Measurements from ENCODE around the gene CCDC27. TPM values are rescaled to one million over a fixed set of nuclear protein-coding genes. Genes with fewer than 3 reads are reported as not detected.

The CCDC27 gene
- total and polyA plus RNA-seq, 5 donors from 2014 or later, result not detected

DNA sequence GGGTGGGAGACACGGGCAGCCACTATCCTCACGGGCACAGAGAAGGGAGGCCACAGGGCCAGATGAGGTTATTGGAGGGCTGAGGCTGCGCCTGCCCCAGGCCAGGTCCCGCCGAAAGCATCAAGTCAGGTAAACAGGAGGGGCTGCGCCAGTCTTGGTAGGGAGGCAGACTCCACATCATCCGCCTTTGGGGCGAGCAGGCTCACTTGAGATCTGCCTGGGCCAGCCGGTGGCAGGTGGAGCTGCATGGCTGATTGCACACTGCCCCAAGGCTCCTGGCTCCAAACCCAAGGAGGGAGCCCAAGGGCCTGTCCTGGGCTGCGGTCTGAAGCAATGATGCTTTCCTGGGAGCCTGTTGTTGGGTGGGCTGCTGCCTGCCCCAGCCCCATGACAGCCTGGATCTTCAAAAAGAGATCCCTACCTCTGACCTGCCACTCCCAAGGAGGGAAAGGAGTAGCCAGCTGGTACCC, 24.9 kb downstream of the CCDC27 start:
- ATAC-seq (ENCODE audit: low read depth in 2 of 2), result no peak
- Histone ChIP-seq H3K36me3 (ENCODE audit: control insufficient read depth, insufficient read depth, low read length) (peaks cover 13% of the 10 kb centered on the region), H3K9me3 (ENCODE audit: control insufficient read depth in 2 of 2, low read length in 2 of 2) (no peaks in the 10 kb centered on the region), H3K27ac (ENCODE audit: insufficient read depth, low read length, poor library complexity, severe bottlenecking) (no peak overlapping the region), H3K4me3 (ENCODE audit: low read depth, low read length) (no peak overlapping the region), H3K4me1 (ENCODE audit: control insufficient read depth, insufficient read depth, low read length, poor library complexity, severe bottlenecking) (peaks cover 11% of the 10 kb centered on the region), H3K27me3 (ENCODE audit: control insufficient read depth, insufficient read depth, low read length) (no peaks in the 10 kb centered on the region)
- Mint-ChIP-seq H3K4me1 (peaks cover 0 to 9% (median 0%) of the 10 kb centered on the region in 4 donors), H3K27ac (no peak overlapping the region), H3K36me3 (peaks cover 22% of the 10 kb centered on the region), H3K4me3 (no peak overlapping the region), H3K27me3 (no peaks in the 10 kb centered on the region), H3K9me3 (no peaks in the 10 kb centered on the region)
- DNase-seq, result no peak

DNA sequence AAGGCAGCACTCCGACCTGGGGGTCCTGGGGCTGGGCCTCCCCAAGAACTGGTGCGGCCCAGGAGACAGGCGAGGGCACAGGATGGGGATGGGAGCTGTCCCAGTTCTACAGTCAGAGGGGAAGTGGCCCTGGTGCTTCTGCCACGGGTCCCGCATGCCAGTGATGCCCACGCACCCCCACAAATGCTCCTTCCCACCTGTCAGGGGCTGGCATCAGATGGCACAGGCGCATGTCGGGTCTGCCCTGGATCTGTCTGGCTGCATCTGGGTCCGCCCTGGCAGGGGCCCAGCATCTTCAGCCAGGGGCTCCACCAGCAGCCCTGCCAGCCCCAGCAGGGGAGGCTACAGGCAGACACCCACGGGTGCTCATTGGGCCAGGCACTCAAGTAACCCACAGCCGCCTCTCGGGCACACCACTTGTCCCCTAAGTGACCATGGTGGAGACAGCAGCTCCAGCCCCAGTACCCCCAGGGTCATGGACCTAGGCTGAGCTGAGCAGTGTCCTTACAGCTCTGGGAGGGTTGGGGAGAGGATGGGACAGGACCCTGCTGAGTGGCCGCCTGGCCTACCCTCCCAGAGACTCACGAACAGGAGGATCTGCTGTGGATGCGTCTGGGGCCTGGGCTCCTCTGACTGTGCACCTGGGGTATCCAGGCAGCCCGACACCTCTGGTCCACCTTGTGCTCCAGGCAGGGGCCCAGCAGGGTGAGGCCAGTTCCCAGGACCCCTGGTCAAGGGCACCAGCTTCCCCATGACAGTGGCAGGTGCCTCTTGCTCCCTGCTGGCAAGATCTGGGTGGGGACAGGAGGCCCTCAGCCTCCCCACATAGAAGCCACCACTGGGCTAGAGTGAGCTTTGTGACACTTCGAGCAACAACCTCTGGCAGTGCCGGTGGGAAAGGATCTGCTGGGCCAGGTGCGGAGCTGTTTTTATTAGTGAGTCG, 25.7 kb downstream of the CCDC27 start:
- peaks cover 7% of the 10 kb centered on the region for H3K4me1 ChIP-seq (ENCODE audit: control insufficient read depth, insufficient read depth, low read length, poor library complexity, severe bottlenecking)
- no peaks in the 10 kb centered on the region for H3K27me3 Mint-ChIP-seq
- H3K27ac Mint-ChIP-seq, result no peak overlapping the region
- H3K27me3 ChIP-seq (ENCODE audit: control insufficient read depth, insufficient read depth, low read length), result no peaks in the 10 kb centered on the region
- H3K9me3 Mint-ChIP-seq, result no peaks in the 10 kb centered on the region
- H3K36me3 Mint-ChIP-seq, result peaks cover 27% of the 10 kb centered on the region
- H3K4me3 Mint-ChIP-seq, result no peak overlapping the region
- peaks cover 21% of the 10 kb centered on the region for H3K36me3 ChIP-seq (ENCODE audit: control insufficient read depth, insufficient read depth, low read length)
- peaks cover 0 to 9% (median 0%) of the 10 kb centered on the region in 4 donors for H3K4me1 Mint-ChIP-seq
- H3K9me3 ChIP-seq (ENCODE audit: control insufficient read depth in 2 of 2, low read length in 2 of 2), result no peaks in the 10 kb centered on the region
- no peak overlapping the region for H3K27ac ChIP-seq (ENCODE audit: insufficient read depth, low read length, poor library complexity, severe bottlenecking)
- H3K4me3 ChIP-seq (ENCODE audit: low read depth, low read length), result no peak overlapping the region
- DNase-seq, result no peak
- no peak for ATAC-seq (ENCODE audit: low read depth in 2 of 2)

DNA sequence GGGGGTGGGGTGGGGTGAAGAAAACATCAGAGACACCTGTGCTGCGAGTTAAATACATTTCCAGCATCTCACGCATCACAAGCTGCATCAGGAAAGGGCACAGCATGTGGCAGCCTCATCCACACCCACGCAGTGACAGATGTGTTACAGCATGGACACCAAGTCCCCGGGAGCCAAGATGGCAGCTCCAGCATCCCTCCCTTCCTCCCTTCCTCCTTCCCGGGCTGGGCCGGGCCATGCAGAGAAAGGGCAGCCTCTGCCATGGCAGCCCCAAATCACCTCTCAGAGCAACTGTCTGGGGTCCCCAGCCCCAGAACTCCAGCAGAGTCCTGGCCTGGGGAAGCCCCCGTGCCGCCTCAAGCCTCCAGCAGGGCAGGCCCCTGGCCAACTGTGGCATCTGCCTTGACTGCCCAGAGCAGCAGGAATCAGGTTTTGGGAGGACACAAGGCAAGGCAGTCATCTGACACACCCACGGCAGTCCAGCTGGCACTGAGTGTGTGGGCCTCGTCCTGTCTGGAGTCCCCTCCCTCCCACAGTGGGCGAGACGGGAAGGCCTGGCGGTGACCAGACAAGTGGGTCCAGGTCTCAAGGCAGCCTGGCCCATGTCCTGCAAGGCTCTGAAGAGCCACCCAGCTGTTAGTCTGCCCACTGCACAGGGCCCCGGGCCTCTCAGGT, 26.5 kb downstream of the CCDC27 start:
- Mint-ChIP-seq H3K36me3 (peaks cover 27% of the 10 kb centered on the region), H3K27ac (no peak overlapping the region), H3K9me3 (no peaks in the 10 kb centered on the region), H3K4me3 (no peak overlapping the region), H3K27me3 (no peaks in the 10 kb centered on the region), H3K4me1 (peaks cover 0 to 5% (median 0%) of the 10 kb centered on the region in 4 donors)
- Histone ChIP-seq H3K4me1 (ENCODE audit: control insufficient read depth, insufficient read depth, low read length, poor library complexity, severe bottlenecking) (peaks cover 3% of the 10 kb centered on the region), H3K36me3 (ENCODE audit: control insufficient read depth, insufficient read depth, low read length) (peaks cover 26% of the 10 kb centered on the region), H3K27me3 (ENCODE audit: control insufficient read depth, insufficient read depth, low read length) (no peaks in the 10 kb centered on the region), H3K27ac (ENCODE audit: insufficient read depth, low read length, poor library complexity, severe bottlenecking) (no peak overlapping the region), H3K4me3 (ENCODE audit: low read depth, low read length) (no peak overlapping the region), H3K9me3 (ENCODE audit: control insufficient read depth in 2 of 2, low read length in 2 of 2) (no peaks in the 10 kb centered on the region)
- no peak for DNase-seq
- ATAC-seq (ENCODE audit: low read depth in 2 of 2), result no peak

DNA sequence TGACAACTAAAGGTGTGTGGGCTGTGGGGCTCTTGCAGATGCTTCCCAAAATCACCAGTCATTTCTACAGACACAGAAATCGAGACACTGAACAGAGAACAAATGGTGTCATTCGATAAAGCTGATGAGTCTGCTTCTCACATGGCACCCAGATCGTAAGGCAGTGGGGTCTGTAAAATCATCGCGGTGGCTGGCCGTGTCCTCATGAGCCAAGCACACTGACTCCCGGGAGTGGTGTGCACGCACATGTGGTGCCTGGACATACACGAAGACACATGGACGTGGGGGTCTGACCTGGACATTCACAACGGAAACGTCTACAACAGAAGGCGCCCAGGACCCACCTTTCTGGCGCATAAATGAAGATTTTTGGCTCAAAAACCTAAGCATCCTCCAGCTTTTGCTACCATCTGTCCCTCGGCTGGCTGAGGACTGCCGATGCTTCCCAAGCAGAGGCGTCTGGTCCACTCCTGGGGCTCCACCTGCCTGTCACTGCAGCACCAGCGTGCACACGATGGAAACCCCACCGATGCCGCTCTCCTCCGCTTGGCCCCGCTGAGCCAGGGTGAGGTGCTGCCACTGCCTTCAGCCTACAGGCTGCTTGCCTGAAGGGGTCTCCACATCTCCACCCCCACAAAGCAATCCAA, 27.1 kb downstream of the CCDC27 start:
- H3K27me3 Mint-ChIP-seq, result no peaks in the 10 kb centered on the region
- H3K9me3 ChIP-seq (ENCODE audit: control insufficient read depth in 2 of 2, low read length in 2 of 2), result no peaks in the 10 kb centered on the region
- peaks cover 32% of the 10 kb centered on the region for H3K36me3 ChIP-seq (ENCODE audit: control insufficient read depth, insufficient read depth, low read length)
- no peak overlapping the region for H3K4me3 ChIP-seq (ENCODE audit: low read depth, low read length)
- DNase-seq (no peak), ATAC-seq (ENCODE audit: low read depth in 2 of 2) (no peak)
- H3K27ac Mint-ChIP-seq, result no peak overlapping the region
- H3K4me1 Mint-ChIP-seq, result peaks cover 0 to 5% (median 0%) of the 10 kb centered on the region in 4 donors
- no peak overlapping the region for H3K27ac ChIP-seq (ENCODE audit: insufficient read depth, low read length, poor library complexity, severe bottlenecking)
- peaks cover 33% of the 10 kb centered on the region for H3K36me3 Mint-ChIP-seq
- H3K4me3 Mint-ChIP-seq, result no peak overlapping the region
- no peaks in the 10 kb centered on the region for H3K9me3 Mint-ChIP-seq
- peaks cover 3% of the 10 kb centered on the region for H3K4me1 ChIP-seq (ENCODE audit: control insufficient read depth, insufficient read depth, low read length, poor library complexity, severe bottlenecking)
- no peaks in the 10 kb centered on the region for H3K27me3 ChIP-seq (ENCODE audit: control insufficient read depth, insufficient read depth, low read length)

DNA sequence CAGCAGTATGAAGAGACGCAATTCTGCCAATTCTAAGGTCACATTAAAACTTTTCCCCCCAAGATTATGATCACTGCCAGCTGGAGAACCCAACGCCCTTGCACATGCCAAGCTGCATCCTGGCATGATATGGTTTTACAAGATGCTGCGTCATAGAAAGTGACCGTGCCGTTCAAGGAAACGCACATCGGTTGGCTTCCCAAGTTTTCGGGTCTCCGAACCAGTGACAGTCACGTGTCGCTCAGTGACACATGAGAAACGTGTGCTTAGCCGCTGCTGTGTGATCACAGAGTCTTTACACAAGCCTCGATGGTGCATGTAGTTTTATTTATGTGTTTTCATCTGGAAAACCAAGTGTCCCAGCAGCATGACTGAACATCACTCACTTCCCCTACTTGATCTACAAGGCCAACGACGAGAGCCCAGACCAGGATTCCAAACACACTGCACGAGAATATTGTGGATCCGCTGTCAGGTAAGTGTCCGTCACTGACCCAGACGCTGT, 27.7 kb downstream of the CCDC27 start:
- peaks cover 3% of the 10 kb centered on the region for H3K4me1 ChIP-seq (ENCODE audit: control insufficient read depth, insufficient read depth, low read length, poor library complexity, severe bottlenecking)
- peaks cover 35% of the 10 kb centered on the region for H3K36me3 Mint-ChIP-seq
- no peak overlapping the region for H3K4me3 Mint-ChIP-seq
- DNase-seq, result no peak
- H3K4me1 Mint-ChIP-seq, result peaks cover 0 to 5% (median 0%) of the 10 kb centered on the region in 4 donors
- no peak overlapping the region for H3K27ac ChIP-seq (ENCODE audit: insufficient read depth, low read length, poor library complexity, severe bottlenecking)
- H3K27me3 ChIP-seq (ENCODE audit: control insufficient read depth, insufficient read depth, low read length), result no peaks in the 10 kb centered on the region
- no peaks in the 10 kb centered on the region for H3K27me3 Mint-ChIP-seq
- no peak overlapping the region for H3K4me3 ChIP-seq (ENCODE audit: low read depth, low read length)
- no peak overlapping the region for H3K27ac Mint-ChIP-seq
- no peaks in the 10 kb centered on the region for H3K9me3 Mint-ChIP-seq
- H3K9me3 ChIP-seq (ENCODE audit: control insufficient read depth in 2 of 2, low read length in 2 of 2), result no peaks in the 10 kb centered on the region
- ATAC-seq (ENCODE audit: low read depth in 2 of 2), result no peak
- peaks cover 36% of the 10 kb centered on the region for H3K36me3 ChIP-seq (ENCODE audit: control insufficient read depth, insufficient read depth, low read length)

DNA sequence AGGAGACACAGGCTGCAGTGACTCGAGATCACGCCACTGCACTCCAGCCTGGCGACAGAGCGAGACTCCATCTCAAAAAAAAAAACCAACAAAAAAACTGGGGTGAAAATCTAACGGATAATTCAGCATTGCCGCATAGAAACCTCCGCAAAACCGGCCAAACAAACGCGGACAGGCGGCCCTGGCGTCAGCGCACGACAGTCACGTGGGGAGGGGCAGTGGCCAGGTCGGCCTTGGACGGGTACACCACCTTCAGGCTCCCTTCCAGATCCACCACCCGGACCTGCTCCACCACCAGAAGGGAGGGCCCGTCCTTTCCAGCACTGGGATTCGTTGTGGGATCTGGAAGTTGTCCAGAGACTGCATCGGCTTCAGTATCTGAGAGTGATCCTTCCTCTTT, 28.7 kb downstream of the CCDC27 start:
- H3K36me3 ChIP-seq (ENCODE audit: control insufficient read depth, insufficient read depth, low read length), result peaks cover 42% of the 10 kb centered on the region

DNA sequence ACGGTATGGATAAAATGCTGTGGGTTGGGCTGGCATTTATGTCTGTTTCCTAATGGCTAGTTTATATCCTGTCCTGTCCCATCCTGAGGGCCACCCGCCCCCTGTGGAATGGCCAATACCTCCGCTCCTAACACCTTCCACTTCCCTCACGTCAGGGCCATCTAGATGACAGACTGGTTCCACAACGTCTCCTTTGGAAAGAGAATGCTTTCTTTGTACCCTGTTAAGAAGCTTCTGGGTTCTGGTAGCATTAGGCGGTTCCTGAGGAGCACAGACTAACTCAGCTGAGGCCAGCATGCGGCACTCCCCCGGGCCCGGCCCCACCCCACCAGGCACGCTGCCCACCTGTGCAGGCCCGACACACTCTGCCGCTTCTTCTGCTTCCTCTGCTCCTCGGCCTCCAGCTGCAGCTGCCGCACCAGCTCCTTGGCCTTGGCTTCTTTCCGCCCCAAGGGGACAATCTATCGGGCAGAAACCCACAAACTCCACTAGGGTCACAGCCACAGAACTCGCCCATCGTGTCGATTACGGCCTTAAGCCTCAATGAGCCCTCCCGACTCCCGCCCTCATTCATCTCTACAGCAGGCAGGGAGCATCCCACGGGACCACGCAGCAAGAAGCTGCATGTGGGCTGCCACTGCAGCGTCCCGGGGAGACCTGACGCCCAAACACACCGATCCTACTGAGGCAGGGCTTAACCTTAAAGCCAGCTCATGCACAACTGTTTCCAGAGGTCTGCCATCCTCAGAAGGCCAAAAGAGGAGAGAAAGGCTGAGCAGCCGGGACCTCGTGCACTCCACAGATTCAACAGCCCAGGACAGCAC, 31.6 kb downstream of the CCDC27 start:
- DNase-seq, result no peak
- no peak overlapping the region for H3K4me3 Mint-ChIP-seq
- peaks cover 55% of the 10 kb centered on the region for H3K36me3 ChIP-seq (ENCODE audit: control insufficient read depth, insufficient read depth, low read length)
- no peak overlapping the region for H3K27ac Mint-ChIP-seq
- no peaks in the 10 kb centered on the region for H3K9me3 Mint-ChIP-seq
- H3K27me3 Mint-ChIP-seq, result no peaks in the 10 kb centered on the region
- H3K9me3 ChIP-seq (ENCODE audit: control insufficient read depth in 2 of 2, low read length in 2 of 2), result no peaks in the 10 kb centered on the region
- H3K27me3 ChIP-seq (ENCODE audit: control insufficient read depth, insufficient read depth, low read length), result no peaks in the 10 kb centered on the region
- no peak overlapping the region for H3K4me3 ChIP-seq (ENCODE audit: low read depth, low read length)
- no peak for ATAC-seq (ENCODE audit: low read depth in 2 of 2)
- peaks cover 6% of the 10 kb centered on the region for H3K4me1 ChIP-seq (ENCODE audit: control insufficient read depth, insufficient read depth, low read length, poor library complexity, severe bottlenecking)
- H3K4me1 Mint-ChIP-seq, result peaks cover 0 to 6% (median 3%) of the 10 kb centered on the region in 4 donors
- peaks cover 41% of the 10 kb centered on the region for H3K36me3 Mint-ChIP-seq
- no peak overlapping the region for H3K27ac ChIP-seq (ENCODE audit: insufficient read depth, low read length, poor library complexity, severe bottlenecking)

More for the DNA sequence above, 28.7 kb downstream of the CCDC27 start:
- H3K9me3 ChIP-seq (ENCODE audit: control insufficient read depth in 2 of 2, low read length in 2 of 2), result no peaks in the 10 kb centered on the region
- peaks cover under 1% of the 10 kb centered on the region for H3K4me1 ChIP-seq (ENCODE audit: control insufficient read depth, insufficient read depth, low read length, poor library complexity, severe bottlenecking)
- Mint-ChIP-seq H3K36me3 (peaks cover 41% of the 10 kb centered on the region), H3K4me1 (peaks cover 0 to under 1% (median 0%) of the 10 kb centered on the region in 4 donors), H3K9me3 (no peaks in the 10 kb centered on the region), H3K27ac (no peak overlapping the region), H3K4me3 (no peak overlapping the region), H3K27me3 (no peaks in the 10 kb centered on the region)
- H3K27ac ChIP-seq (ENCODE audit: insufficient read depth, low read length, poor library complexity, severe bottlenecking), result no peak overlapping the region
- DNase-seq (no peak), ATAC-seq (ENCODE audit: low read depth in 2 of 2) (no peak)
- no peak overlapping the region for H3K4me3 ChIP-seq (ENCODE audit: low read depth, low read length)
- no peaks in the 10 kb centered on the region for H3K27me3 ChIP-seq (ENCODE audit: control insufficient read depth, insufficient read depth, low read length)

All from CD4-positive, CD25-positive, alpha-beta regulatory T cell (primary cell).